ENCODE data around the gene HSD17B8.

DNA sequence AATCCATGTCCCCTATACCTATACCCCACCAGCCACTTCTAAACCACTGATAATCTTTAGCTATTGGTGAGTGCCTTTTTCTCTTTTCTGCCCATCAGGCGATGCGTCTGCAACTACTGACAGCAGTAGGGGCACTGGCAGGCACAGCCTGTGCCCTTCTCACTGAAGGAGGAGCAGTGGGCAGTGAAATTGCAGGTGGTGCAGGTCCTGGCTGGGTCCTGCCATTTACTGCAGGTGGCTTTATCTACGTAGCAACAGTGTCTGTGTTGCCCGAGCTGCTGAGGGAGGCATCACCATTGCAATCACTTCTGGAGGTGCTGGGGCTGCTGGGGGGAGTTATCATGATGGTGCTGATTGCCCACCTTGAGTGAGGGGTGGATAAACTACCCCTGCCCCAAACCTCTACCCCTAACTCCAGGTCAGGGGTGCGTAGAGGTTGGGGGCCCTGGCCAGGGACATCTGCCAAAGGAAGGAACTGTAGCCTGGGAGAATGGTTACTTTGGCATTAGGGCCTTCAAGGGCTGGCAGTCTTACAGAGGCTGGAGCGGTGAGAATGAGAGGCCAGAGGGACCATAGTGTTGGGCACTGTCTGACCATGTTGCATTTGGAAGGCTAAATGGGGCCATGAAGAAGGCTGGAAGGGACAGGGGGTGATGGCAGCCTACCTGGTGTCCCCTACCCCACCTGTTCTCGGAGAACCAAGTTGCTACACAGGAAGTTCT lies 851 bp upstream of the HSD17B8 start:
- TF ChIP-seq EZH2 (IDR thresholded peaks at IDR 0.05; ENCODE audit: borderline replicate concordance, low read length), result no peak
- TF ChIP-seq, protein P1, sequence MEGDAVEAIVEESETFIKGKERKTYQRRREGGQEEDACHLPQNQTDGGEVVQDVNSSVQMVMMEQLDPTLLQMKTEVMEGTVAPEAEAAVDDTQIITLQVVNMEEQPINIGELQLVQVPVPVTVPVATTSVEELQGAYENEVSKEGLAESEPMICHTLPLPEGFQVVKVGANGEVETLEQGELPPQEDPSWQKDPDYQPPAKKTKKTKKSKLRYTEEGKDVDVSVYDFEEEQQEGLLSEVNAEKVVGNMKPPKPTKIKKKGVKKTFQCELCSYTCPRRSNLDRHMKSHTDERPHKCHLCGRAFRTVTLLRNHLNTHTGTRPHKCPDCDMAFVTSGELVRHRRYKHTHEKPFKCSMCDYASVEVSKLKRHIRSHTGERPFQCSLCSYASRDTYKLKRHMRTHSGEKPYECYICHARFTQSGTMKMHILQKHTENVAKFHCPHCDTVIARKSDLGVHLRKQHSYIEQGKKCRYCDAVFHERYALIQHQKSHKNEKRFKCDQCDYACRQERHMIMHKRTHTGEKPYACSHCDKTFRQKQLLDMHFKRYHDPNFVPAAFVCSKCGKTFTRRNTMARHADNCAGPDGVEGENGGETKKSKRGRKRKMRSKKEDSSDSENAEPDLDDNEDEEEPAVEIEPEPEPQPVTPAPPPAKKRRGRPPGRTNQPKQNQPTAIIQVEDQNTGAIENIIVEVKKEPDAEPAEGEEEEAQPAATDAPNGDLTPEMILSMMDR (IDR thresholded peaks at IDR 0.05; ENCODE audit: low read length), result no peak

Data from OCI-LY1 (cell line).